Adrenal gland (tissue), 5 donors: Measurements from ENCODE around the gene OOSP4A.

Experiments
- CTCF ChIP-seq, 6 experiments: fragments of 450-650 bp in 4 of 6; fragments of 200-600 bp in 2 of 6; sonication (generic) in 1 of 6; IDR thresholded peaks; 1 replicate in 5 of 6; 2 replicates in 1 of 6; pipeline versions ENCODE4 v1.5.1 to v1.8.0; 2016 to 2021; ENCODE audit warnings: antibody characterized with exemption in 6 of 6, mild to moderate bottlenecking in 2 of 6, moderate library complexity in 1 of 6
- POLR2A ChIP-seq, 2 donors: fragments of 450-650 bp; IDR thresholded peaks; one replicate each; pipeline ENCODE4 v1.6.1; 2017; ENCODE audit warnings: antibody characterized with exemption in 2 of 2, mild to moderate bottlenecking in 2 of 2, moderate library complexity in 1 of 2
- donor health status: DM: no; HTN: no; CAD: no.

GRCh38 chr11:59962107-59962482 is 1.7 kb upstream of the OOSP4A start:
- no peak for TF ChIP-seq POLR2A (IDR thresholded peaks at IDR 0.05)
- no peak for TF ChIP-seq CTCF (IDR thresholded peaks at IDR 0.05)
